ENCODE results near the gene PGAP2.
"Not testable (repeated sequence)": the region's sequence is repeated elsewhere in the genome, so short reads cannot be mapped to it uniquely, and the experiment has no call there.

Gene PGAP2

GRCh38 chr11:3814832-3815231 lies 6.5 kb downstream of the PGAP2 start:
- H2BK5ac ChIP-seq (ENCODE audit: low read length); H3K4ac ChIP-seq (ENCODE audit: low read length); H3K9ac ChIP-seq (ENCODE audit: low read depth, low read length, poor library complexity); H3K4me3 ChIP-seq (ENCODE audit: low read length in 2 of 2); H4K8ac ChIP-seq (ENCODE audit: low read depth, low read length); H2BK120ac ChIP-seq (ENCODE audit: low read depth, low read length); H3K4me1 ChIP-seq (ENCODE audit: control insufficient read depth in 2 of 2, insufficient read depth in 1 of 2, low read depth in 1 of 2, low read length in 2 of 2); H2BK15ac ChIP-seq (ENCODE audit: low read length); H4K91ac ChIP-seq (ENCODE audit: low read depth, low read length, poor library complexity); H3K79me1 ChIP-seq (ENCODE audit: low read depth, low read length); DNase-seq (ENCODE audit: low spot score); H3K23ac ChIP-seq (ENCODE audit: low read depth, low read length, poor library complexity); H3K4me2 ChIP-seq (ENCODE audit: insufficient read depth, low read length, poor library complexity, severe bottlenecking); H3K27me3 ChIP-seq (ENCODE audit: control insufficient read depth in 3 of 3, insufficient read depth in 3 of 3, low read depth in 1 of 3, low read length in 3 of 3); H3K9me3 ChIP-seq (replicated peaks in 1 of 2; ENCODE audit: control insufficient read depth in 2 of 2, insufficient read depth in 1 of 2, low read depth in 1 of 2, low read length in 2 of 2); H3K18ac ChIP-seq (ENCODE audit: low read length); H3K27ac ChIP-seq (replicated peaks; ENCODE audit: low read length); H2AK5ac ChIP-seq (ENCODE audit: low read depth, low read length); H2BK12ac ChIP-seq (ENCODE audit: low read length); H2AFZ ChIP-seq (ENCODE audit: low read length); H3K14ac ChIP-seq (ENCODE audit: low read length): not testable (repeated sequence)
- no CpG with 5 or more reads among the region's 5 CpGs for WGBS, 2 donors (ENCODE audit: extremely low coverage in 2 of 2, insufficient read length in 2 of 2, insufficient replicate concordance in 1 of 2)
- H3K36me3 ChIP-seq (replicated peaks in 1 of 2; ENCODE audit: control insufficient read depth in 2 of 2, insufficient read depth in 2 of 2, low read length in 2 of 2): peaks cover 0 to 12% of the 10 kb centered on the region in 2 donors

GRCh38 chr11:3815845-3816244 lies 7.5 kb downstream of the PGAP2 start:
- Histone ChIP-seq H3K4me2 (ENCODE audit: insufficient read depth, low read length, poor library complexity, severe bottlenecking) (no peak overlapping the region), H2BK15ac (ENCODE audit: low read length) (no peak overlapping the region), H4K91ac (ENCODE audit: low read depth, low read length, poor library complexity) (no peak overlapping the region), H2AK5ac (ENCODE audit: low read depth, low read length) (no peak overlapping the region), H3K4me1 (ENCODE audit: control insufficient read depth in 2 of 2, insufficient read depth in 1 of 2, low read depth in 1 of 2, low read length in 2 of 2) (no peaks in the 10 kb centered on the region), H3K4ac (ENCODE audit: low read length) (no peak overlapping the region), H3K23ac (ENCODE audit: low read depth, low read length, poor library complexity) (no peak overlapping the region), H3K4me3 (ENCODE audit: low read length in 2 of 2) (no peak overlapping the region), H3K79me1 (ENCODE audit: low read depth, low read length) (no peaks in the 10 kb centered on the region), H3K18ac (ENCODE audit: low read length) (no peak overlapping the region), H2AFZ (ENCODE audit: low read length) (no peak overlapping the region), H3K9ac (ENCODE audit: low read depth, low read length, poor library complexity) (no peak overlapping the region), H2BK12ac (ENCODE audit: low read length) (no peak overlapping the region), H3K14ac (ENCODE audit: low read length) (no peak overlapping the region), H2BK5ac (ENCODE audit: low read length) (no peak overlapping the region), H3K27me3 (ENCODE audit: control insufficient read depth in 3 of 3, insufficient read depth in 3 of 3, low read depth in 1 of 3, low read length in 3 of 3) (no peaks in the 10 kb centered on the region), H4K8ac (ENCODE audit: low read depth, low read length) (no peak overlapping the region), H3K9me3 (replicated peaks in 1 of 2; ENCODE audit: control insufficient read depth in 2 of 2, insufficient read depth in 1 of 2, low read depth in 1 of 2, low read length in 2 of 2) (no peaks in the 10 kb centered on the region), H3K36me3 (replicated peaks in 1 of 2; ENCODE audit: control insufficient read depth in 2 of 2, insufficient read depth in 2 of 2, low read length in 2 of 2) (peaks cover 0 to 14% of the 10 kb centered on the region in 2 donors), H2BK120ac (ENCODE audit: low read depth, low read length) (no peak overlapping the region), H3K27ac (replicated peaks; ENCODE audit: low read length) (no peak overlapping the region)
- no CpG with 5 or more reads among the region's 4 CpGs for WGBS, 2 donors (ENCODE audit: extremely low coverage in 2 of 2, insufficient read length in 2 of 2, insufficient replicate concordance in 1 of 2)
- DNase-seq (ENCODE audit: low spot score): no peak

- Histone ChIP-seq H4K91ac (ENCODE audit: low read depth, low read length, poor library complexity) (no peak overlapping the region), H3K4ac (ENCODE audit: low read length) (no peak overlapping the region), H4K8ac (ENCODE audit: low read depth, low read length) (no peak overlapping the region), H3K4me2 (ENCODE audit: insufficient read depth, low read length, poor library complexity, severe bottlenecking) (no peak overlapping the region), H3K27me3 (ENCODE audit: control insufficient read depth in 3 of 3, insufficient read depth in 3 of 3, low read depth in 1 of 3, low read length in 3 of 3) (no peaks in the 10 kb centered on the region), H3K4me1 (ENCODE audit: control insufficient read depth in 2 of 2, insufficient read depth in 1 of 2, low read depth in 1 of 2, low read length in 2 of 2) (no peaks in the 10 kb centered on the region), H2AFZ (ENCODE audit: low read length) (no peak overlapping the region), H2BK120ac (ENCODE audit: low read depth, low read length) (no peak overlapping the region), H3K14ac (ENCODE audit: low read length) (no peak overlapping the region), H2BK5ac (ENCODE audit: low read length) (no peak overlapping the region), H3K18ac (ENCODE audit: low read length) (no peak overlapping the region), H3K36me3 (replicated peaks in 1 of 2; ENCODE audit: control insufficient read depth in 2 of 2, insufficient read depth in 2 of 2, low read length in 2 of 2) (peaks cover 0 to 15% of the 10 kb centered on the region in 2 donors), H3K9me3 (replicated peaks in 1 of 2; ENCODE audit: control insufficient read depth in 2 of 2, insufficient read depth in 1 of 2, low read depth in 1 of 2, low read length in 2 of 2) (no peaks in the 10 kb centered on the region), H3K27ac (replicated peaks; ENCODE audit: low read length) (no peak overlapping the region), H3K23ac (ENCODE audit: low read depth, low read length, poor library complexity) (peak overlapping the region; percentile 4), H2AK5ac (ENCODE audit: low read depth, low read length) (no peak overlapping the region), H3K79me1 (ENCODE audit: low read depth, low read length) (no peaks in the 10 kb centered on the region), H2BK12ac (ENCODE audit: low read length) (no peak overlapping the region), H3K4me3 (ENCODE audit: low read length in 2 of 2) (no peak overlapping the region), H3K9ac (ENCODE audit: low read depth, low read length, poor library complexity) (no peak overlapping the region), H2BK15ac (ENCODE audit: low read length) (no peak overlapping the region)
- no peak for DNase-seq (ENCODE audit: low spot score)
- WGBS, 2 donors (ENCODE audit: extremely low coverage in 2 of 2, insufficient read length in 2 of 2, insufficient replicate concordance in 1 of 2): no CpG with 5 or more reads among the region's 2 CpGs
Measured at GRCh38 chr11:3816673-3817072, 8.3 kb downstream of the PGAP2 start.

- DNase-seq (ENCODE audit: low spot score): no peak
- Histone ChIP-seq H2AFZ (ENCODE audit: low read length) (no peak overlapping the region), H3K4me2 (ENCODE audit: insufficient read depth, low read length, poor library complexity, severe bottlenecking) (no peak overlapping the region), H4K8ac (ENCODE audit: low read depth, low read length) (no peak overlapping the region), H2AK5ac (ENCODE audit: low read depth, low read length) (no peak overlapping the region), H4K91ac (ENCODE audit: low read depth, low read length, poor library complexity) (no peak overlapping the region), H2BK15ac (ENCODE audit: low read length) (no peak overlapping the region), H3K14ac (ENCODE audit: low read length) (no peak overlapping the region), H2BK5ac (ENCODE audit: low read length) (no peak overlapping the region), H2BK12ac (ENCODE audit: low read length) (no peak overlapping the region), H3K36me3 (replicated peaks in 1 of 2; ENCODE audit: control insufficient read depth in 2 of 2, insufficient read depth in 2 of 2, low read length in 2 of 2) (peaks cover 0 to 15% of the 10 kb centered on the region in 2 donors), H3K4me3 (ENCODE audit: low read length in 2 of 2) (no peak overlapping the region), H2BK120ac (ENCODE audit: low read depth, low read length) (no peak overlapping the region), H3K27ac (replicated peaks; ENCODE audit: low read length) (no peak overlapping the region), H3K79me1 (ENCODE audit: low read depth, low read length) (no peaks in the 10 kb centered on the region), H3K27me3 (ENCODE audit: control insufficient read depth in 3 of 3, insufficient read depth in 3 of 3, low read depth in 1 of 3, low read length in 3 of 3) (no peaks in the 10 kb centered on the region), H3K23ac (ENCODE audit: low read depth, low read length, poor library complexity) (peak overlapping the region; percentile 4), H3K4me1 (ENCODE audit: control insufficient read depth in 2 of 2, insufficient read depth in 1 of 2, low read depth in 1 of 2, low read length in 2 of 2) (no peaks in the 10 kb centered on the region), H3K4ac (ENCODE audit: low read length) (no peak overlapping the region), H3K18ac (ENCODE audit: low read length) (no peak overlapping the region), H3K9me3 (replicated peaks in 1 of 2; ENCODE audit: control insufficient read depth in 2 of 2, insufficient read depth in 1 of 2, low read depth in 1 of 2, low read length in 2 of 2) (no peaks in the 10 kb centered on the region), H3K9ac (ENCODE audit: low read depth, low read length, poor library complexity) (no peak overlapping the region)
- whole genome bisulfite sequencing, 2 donors (ENCODE audit: extremely low coverage in 2 of 2, insufficient read length in 2 of 2, insufficient replicate concordance in 1 of 2): no CpG with 5 or more reads among the region's 10 CpGs
Measured at GRCh38 chr11:3817181-3817800, 8.9 kb downstream of the PGAP2 start.

Measured in neuronal stem cell (in vitro differentiated cells).